Neural crest cell (in vitro differentiated cells): ENCODE results near the gene ATP1A1. TPM values are rescaled to one million over a fixed set of nuclear protein-coding genes. Genes with fewer than 3 reads are reported as not detected.

Source experiments
- DNase-seq: peaks from one replicate; pipeline ENCODE4 v3.0.0; 2021; ENCODE audit warnings: low read depth, mixed read lengths, low spot score
- H3K27ac Mint-ChIP-seq: one replicate; pipeline ENCODE4 v1.8.0; 2021; ENCODE audit warnings: mild to moderate bottlenecking, mixed read lengths; ENCODE audit not compliant: unreplicated experiment
- H3K27me3 Mint-ChIP-seq: 2 replicates; pipeline ENCODE4 v1.8.0; 2021; ENCODE audit warnings: low read depth, mild to moderate bottlenecking, mixed read lengths
- H3K36me3 Mint-ChIP-seq: 2 replicates; pipeline ENCODE4 v1.8.0; 2021; ENCODE audit warnings: low read depth, mild to moderate bottlenecking, mixed read lengths
- H3K4me1 Mint-ChIP-seq: 2 replicates; pipeline ENCODE4 v1.8.0; 2021; ENCODE audit warnings: mixed read lengths
- H3K4me3 Mint-ChIP-seq: one replicate; pipeline ENCODE4 v1.8.0; 2021; ENCODE audit warnings: mild to moderate bottlenecking, mixed read lengths
- H3K9me3 Mint-ChIP-seq: 2 replicates; pipeline ENCODE4 v1.8.0; 2021; ENCODE audit warnings: mixed read lengths
- CTCF ChIP-seq: fragments of 200-600 bp; sonication (generic); conservative IDR thresholded peaks from 2 replicates; pipeline ENCODE4 v1.5.0; 2021; ENCODE audit warnings: antibody characterized with exemption, mild to moderate bottlenecking
- total RNA-seq: library from RNA; stranded (reverse); gene quantifications from 2 replicates; pipeline ENCODE4 v1.2.1, GENCODE V29; 2021

ATP1A1 gene
- total RNA-seq, 1 donor from 2014 or later = 176 TPM

- DNase-seq = no peak
- H3K27ac Mint-ChIP-seq = no peak overlapping the region
- H3K4me1 Mint-ChIP-seq = peaks cover 31% of the 10 kb centered on the region
- H3K27me3 Mint-ChIP-seq = no peaks in the 10 kb centered on the region
- no peaks in the 10 kb centered on the region for H3K36me3 Mint-ChIP-seq
- TF ChIP-seq CTCF = no peak
- H3K4me3 Mint-ChIP-seq = no peak overlapping the region
- peaks cover 3% of the 10 kb centered on the region for H3K9me3 Mint-ChIP-seq
Measured at GRCh38 chr1:116345011-116345410, 28.0 kb upstream of the ATP1A1 start.

DNA sequence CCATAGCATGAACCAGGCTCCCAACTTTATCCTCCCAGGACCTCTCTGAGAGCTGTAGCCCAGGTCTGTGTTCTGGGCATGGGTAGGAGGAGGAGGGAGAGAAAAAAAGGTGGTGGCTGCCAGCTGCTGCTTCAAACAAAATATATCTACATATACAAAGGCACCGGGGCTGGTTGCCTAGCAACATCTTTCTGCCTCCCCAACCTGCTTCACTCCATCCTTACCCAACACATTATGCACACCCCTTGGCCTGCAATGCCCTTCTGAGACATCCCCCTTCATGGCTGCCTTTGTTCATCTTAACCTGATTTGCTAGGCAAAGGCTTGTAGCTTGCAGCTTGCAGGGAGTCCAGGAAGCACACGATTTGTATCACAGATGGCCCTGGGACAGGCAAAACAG, 27.2 kb upstream of the ATP1A1 start:
- peak; percentile 4 for DNase-seq
- Mint-ChIP-seq H3K4me1 (peaks cover 31% of the 10 kb centered on the region), H3K27me3 (no peaks in the 10 kb centered on the region)

GRCh38 chr1:116346943-116347673, 25.9 kb upstream of the ATP1A1 start:
- DNase-seq = no peak
- Mint-ChIP-seq H3K4me3 (no peak overlapping the region), H3K27me3 (no peaks in the 10 kb centered on the region), H3K27ac (peak overlapping the region; percentile 7), H3K9me3 (peaks cover 3% of the 10 kb centered on the region), H3K4me1 (peaks cover 31% of the 10 kb centered on the region), H3K36me3 (no peaks in the 10 kb centered on the region)
- no peak for TF ChIP-seq CTCF

More for the DNA sequence above, 27.2 kb upstream of the ATP1A1 start:
- no peak for TF ChIP-seq CTCF
- peak overlapping the region; percentile 54 for H3K27ac Mint-ChIP-seq
- peaks cover 3% of the 10 kb centered on the region for H3K9me3 Mint-ChIP-seq
- H3K4me3 Mint-ChIP-seq = peak overlapping the region; percentile 13
- H3K36me3 Mint-ChIP-seq = no peaks in the 10 kb centered on the region

GRCh38 chr1:116347696-116348095, 25.3 kb upstream of the ATP1A1 start:
- Mint-ChIP-seq H3K4me3 (no peak overlapping the region), H3K9me3 (peaks cover 3% of the 10 kb centered on the region), H3K36me3 (no peaks in the 10 kb centered on the region), H3K4me1 (peaks cover 31% of the 10 kb centered on the region), H3K27ac (peak overlapping the region; percentile 7), H3K27me3 (no peaks in the 10 kb centered on the region)
- no peak for TF ChIP-seq CTCF
- no peak for DNase-seq

DNA sequence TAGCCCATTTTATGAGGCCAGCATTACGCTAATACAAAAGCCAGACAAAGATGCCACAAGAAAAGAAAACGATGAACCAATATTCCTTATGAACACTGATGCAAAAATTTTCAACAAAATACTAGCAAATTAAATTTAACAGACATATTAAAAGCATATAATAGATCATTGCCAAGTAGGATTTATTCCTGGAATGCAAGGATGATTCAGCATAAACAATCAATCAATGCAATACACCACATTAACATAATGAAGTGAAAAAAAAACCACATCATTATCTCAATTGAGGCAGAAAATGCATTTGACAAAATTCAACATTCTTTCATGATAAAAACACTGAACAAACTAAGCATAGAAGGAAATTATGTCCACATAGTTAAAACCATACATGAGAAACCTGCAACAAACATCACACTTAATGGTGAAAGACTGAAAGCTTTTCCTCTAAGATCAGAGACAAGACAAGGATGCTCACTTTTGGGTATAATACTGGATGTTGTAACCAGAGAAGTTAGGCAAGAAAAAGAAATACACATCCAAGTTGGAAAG, 22.9 kb upstream of the ATP1A1 start:
- Mint-ChIP-seq H3K27ac (peak overlapping the region; percentile 8), H3K4me3 (no peak overlapping the region), H3K4me1 (peaks cover 31% of the 10 kb centered on the region), H3K36me3 (no peaks in the 10 kb centered on the region), H3K9me3 (peaks cover 3% of the 10 kb centered on the region), H3K27me3 (no peaks in the 10 kb centered on the region)
- DNase-seq = no peak
- no peak for TF ChIP-seq CTCF
